NB4 (cell line): ENCODE measurements around the gene SHISA6.

Experiments used
- DNase-seq: peaks from one replicate; pipeline ENCODE4 v3.0.0; 2010; ENCODE audit warnings: low read depth
- H3K4me3 ChIP-seq: one replicate; pipeline ENCODE4 v1.5.1; 2011; ENCODE audit warnings: mild to moderate bottlenecking, low read depth, low read length, moderate library complexity
- CTCF ChIP-seq: IDR thresholded peaks from one replicate; pipeline ENCODE4 v1.5.1; 2012; ENCODE audit warnings: low read depth, low read length
- MAX ChIP-seq: IDR thresholded peaks from 2 replicates; pipeline ENCODE4 v1.6.1; 2011; ENCODE audit warnings: low read depth, low read length
- MYC ChIP-seq: IDR thresholded peaks from 2 replicates; pipeline ENCODE4 v1.6.1; 2011; ENCODE audit warnings: low read depth, low read length
- POLR2A ChIP-seq: IDR thresholded peaks from 2 replicates; pipeline ENCODE4 v1.6.1; 2011; ENCODE audit warnings: mild to moderate bottlenecking; ENCODE audit not compliant: insufficient read length; ENCODE audit errors: extremely low read depth

SHISA6 gene

GRCh38 chr17:11336290-11336689 is 95.3 kb downstream of the SHISA6 start:
- H3K4me3 ChIP-seq: no peak overlapping the region
- DNase-seq: no peak
- no peak for TF ChIP-seq MAX
- no peak for TF ChIP-seq POLR2A
- no peak for TF ChIP-seq MYC
- TF ChIP-seq CTCF: no peak

GRCh38 chr17:11340803-11341202 is 99.8 kb downstream of the SHISA6 start:
- no peak for TF ChIP-seq POLR2A
- no peak for TF ChIP-seq CTCF
- TF ChIP-seq MAX: no peak
- no peak for TF ChIP-seq MYC
- no peak overlapping the region for H3K4me3 ChIP-seq
- no peak for DNase-seq

- TF ChIP-seq MAX: no peak
- TF ChIP-seq CTCF: no peak
- TF ChIP-seq POLR2A: no peak
- TF ChIP-seq MYC: no peak
- no peak for DNase-seq
- H3K4me3 ChIP-seq: no peak overlapping the region
These were observed 101.1 kb downstream of the SHISA6 start for GRCh38 chr17:11342138-11342537.

- H3K4me3 ChIP-seq: no peak overlapping the region
- no peak for DNase-seq
- TF ChIP-seq CTCF: no peak
- TF ChIP-seq MYC: no peak
- no peak for TF ChIP-seq POLR2A
- TF ChIP-seq MAX: no peak
These were observed 108.1 kb downstream of the SHISA6 start for GRCh38 chr17:11349106-11349505.

- no peak for DNase-seq
- TF ChIP-seq MAX (no peak), POLR2A (no peak), CTCF (no peak), MYC (no peak)
- no peak overlapping the region for H3K4me3 ChIP-seq
These were observed 110.5 kb downstream of the SHISA6 start for GRCh38 chr17:11351479-11351878.

- TF ChIP-seq POLR2A (no peak), CTCF (no peak), MAX (no peak), MYC (no peak)
- H3K4me3 ChIP-seq: no peak overlapping the region
- no peak for DNase-seq
These were observed 112.6 kb downstream of the SHISA6 start for GRCh38 chr17:11353601-11354000.
